Measurements from ENCODE around the gene IP6K1. TPM values are rescaled to one million over a fixed set of nuclear protein-coding genes. Genes with fewer than 3 reads are reported as not detected.
A peak's percentile ranks its signal among the peaks of the same experiment; 100 is the strongest.

Gene IP6K1
- total RNA-seq, 1 donor = 29.6 TPM

- DNase-seq (ENCODE audit: low read depth) = peak; percentile 95
- H3K4me3 ChIP-seq (ENCODE audit: low read depth, low read length) = peak within 1 kb of the TSS; percentile 100
- no peak for TF ChIP-seq CTCF (IDR thresholded peaks at IDR 0.05; ENCODE audit: insufficient read depth, low read length)
These were observed 62.5 kb downstream of the IP6K1 start, which contains the start of gene GMPPB for GRCh38 chr3:49723628-49724551. GMPPB (minus strand) TSS chr3:49723951; CDS start chr3:49723726, 225 bp downstream.

- TF ChIP-seq CTCF (IDR thresholded peaks at IDR 0.05; ENCODE audit: insufficient read depth, low read length) = no peak
- peak; percentile 37 for DNase-seq (ENCODE audit: low read depth)
- peak overlapping the region; percentile 100 for H3K4me3 ChIP-seq (ENCODE audit: low read depth, low read length)
These were observed 63.1 kb downstream of the IP6K1 start for GRCh38 chr3:49723296-49723627.

- peak overlapping the region; percentile 100 for H3K4me3 ChIP-seq (ENCODE audit: low read depth, low read length)
- no peak for TF ChIP-seq CTCF (IDR thresholded peaks at IDR 0.05; ENCODE audit: insufficient read depth, low read length)
- no peak for DNase-seq (ENCODE audit: low read depth)
These were observed 63.4 kb downstream of the IP6K1 start for GRCh38 chr3:49722896-49723295.

GRCh38 chr3:49721896-49722781, 64.2 kb downstream of the IP6K1 start:
- peak overlapping the region; percentile 100 for H3K4me3 ChIP-seq (ENCODE audit: low read depth, low read length)
- TF ChIP-seq CTCF (IDR thresholded peaks at IDR 0.05; ENCODE audit: insufficient read depth, low read length) = no peak
- DNase-seq (ENCODE audit: low read depth) = no peak

- TF ChIP-seq CTCF (IDR thresholded peaks at IDR 0.05; ENCODE audit: insufficient read depth, low read length) = no peak
- DNase-seq (ENCODE audit: low read depth) = no peak
- no peak overlapping the region for H3K4me3 ChIP-seq (ENCODE audit: low read depth, low read length)
These were observed 64.8 kb downstream of the IP6K1 start for GRCh38 chr3:49721596-49721895.

- no peak for TF ChIP-seq CTCF (IDR thresholded peaks at IDR 0.05; ENCODE audit: insufficient read depth, low read length)
- H3K4me3 ChIP-seq (ENCODE audit: low read depth, low read length) = no peak overlapping the region
- no peak for DNase-seq (ENCODE audit: low read depth)
These were observed 65.3 kb downstream of the IP6K1 start for GRCh38 chr3:49720855-49721595.

Data from fibroblast of the aortic adventitia (primary cell).